GM18505 (cell line): ENCODE results near the gene EXOC4.

Source experiments
- ATAC-seq: cut with Tn5 transposase; IDR thresholded peaks from one replicate; pipeline ENCODE4 v1.9.1; 2021; ENCODE audit not compliant: unreplicated experiment
- POLR2A ChIP-seq: IDR thresholded peaks from 4 replicates; pipeline ENCODE4 v1.6.1; 2011; ENCODE audit warnings: borderline replicate concordance; ENCODE audit not compliant: insufficient read depth, insufficient read length; ENCODE audit errors: extremely low read depth

The EXOC4 gene

DNA sequence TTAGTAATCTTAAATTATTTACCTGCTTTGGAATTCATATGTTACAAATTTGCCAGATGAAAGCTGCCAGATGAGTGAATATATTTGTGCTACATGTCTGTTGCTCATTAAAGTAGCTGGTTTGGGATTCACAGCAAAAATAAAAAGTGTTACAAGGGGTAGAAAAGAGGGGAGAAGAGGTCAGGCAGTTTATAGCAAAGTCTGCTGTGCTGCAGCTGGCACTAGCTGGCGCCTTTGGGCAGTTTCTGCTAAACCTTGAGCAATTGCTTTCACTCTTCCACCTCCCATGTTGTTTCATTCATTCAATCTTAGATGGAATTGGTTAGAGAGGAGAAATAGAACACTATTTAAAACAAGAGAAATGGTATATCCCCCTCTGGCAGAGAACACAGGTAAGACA is 470.2 kb downstream of the EXOC4 start:
- ATAC-seq, result no peak
- no peak for TF ChIP-seq POLR2A

DNA sequence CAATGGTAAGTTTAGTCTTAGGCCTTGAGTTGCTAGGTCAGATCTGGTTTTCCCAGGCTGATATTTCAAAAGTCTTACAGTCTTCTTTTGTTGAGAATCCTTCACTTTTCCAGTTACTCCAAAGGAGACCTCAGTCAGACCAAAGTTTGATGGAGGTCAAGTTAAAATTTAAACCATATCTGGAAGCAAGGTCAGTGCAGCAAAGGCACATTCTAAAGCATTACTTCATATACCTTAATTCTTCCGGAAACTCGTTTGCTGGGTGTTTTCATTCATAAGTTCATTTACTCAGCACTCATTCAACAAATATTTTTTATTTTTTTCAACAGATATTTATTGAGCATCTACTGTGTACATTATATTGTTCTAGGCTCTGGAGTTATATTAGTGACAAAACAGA is 471.3 kb downstream of the EXOC4 start:
- ATAC-seq, result no peak
- TF ChIP-seq POLR2A, result no peak

DNA sequence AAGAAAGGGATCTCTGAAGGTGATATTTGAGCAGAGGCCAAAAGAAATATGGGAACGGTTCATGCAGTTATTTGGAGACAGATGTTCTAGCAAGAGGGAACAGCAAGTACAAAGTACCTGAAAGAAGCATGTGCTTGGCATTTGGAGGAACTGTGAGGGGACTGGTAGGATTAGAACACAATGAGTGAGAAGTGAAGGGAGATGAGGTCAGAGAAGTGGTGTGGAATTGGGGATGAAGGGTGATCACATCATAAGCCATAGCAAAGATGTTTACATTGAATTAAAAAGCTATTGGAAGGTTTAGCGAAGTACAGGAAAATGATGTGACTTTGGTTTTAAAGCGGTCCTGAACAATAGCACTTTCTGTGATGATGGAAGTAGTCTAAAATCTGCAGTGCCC is 471.8 kb downstream of the EXOC4 start:
- no peak for ATAC-seq
- no peak for TF ChIP-seq POLR2A

GRCh38 chr7:133727476-133728214 is 474.8 kb downstream of the EXOC4 start:
- no peak for TF ChIP-seq POLR2A
- no peak for ATAC-seq

GRCh38 chr7:133730360-133730759 is 477.5 kb downstream of the EXOC4 start:
- ATAC-seq, result no peak
- no peak for TF ChIP-seq POLR2A

DNA sequence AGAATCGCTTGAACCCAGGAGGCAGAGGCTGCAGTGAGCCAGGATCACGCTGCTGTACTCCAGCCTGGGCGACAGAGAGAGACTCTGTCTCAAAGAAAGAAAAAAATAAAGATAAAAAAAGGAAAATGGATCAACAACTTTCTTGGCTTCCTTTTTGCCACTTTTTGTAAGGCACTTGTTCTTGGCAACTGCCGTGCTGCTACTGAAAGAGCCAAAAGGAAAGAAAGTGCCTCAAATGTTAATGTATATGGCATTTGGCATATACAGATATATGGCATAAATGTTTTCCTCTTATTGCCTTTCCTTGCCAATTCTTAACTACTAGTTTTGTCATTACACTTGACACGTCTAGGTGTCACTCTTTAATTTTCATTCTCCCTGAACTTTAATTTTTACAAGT is 480.5 kb downstream of the EXOC4 start:
- no peak for ATAC-seq
- no peak for TF ChIP-seq POLR2A

- ATAC-seq, result no peak
- no peak for TF ChIP-seq POLR2A
Observed at GRCh38 chr7:133735222-133735621, 482.3 kb downstream of the EXOC4 start.

DNA sequence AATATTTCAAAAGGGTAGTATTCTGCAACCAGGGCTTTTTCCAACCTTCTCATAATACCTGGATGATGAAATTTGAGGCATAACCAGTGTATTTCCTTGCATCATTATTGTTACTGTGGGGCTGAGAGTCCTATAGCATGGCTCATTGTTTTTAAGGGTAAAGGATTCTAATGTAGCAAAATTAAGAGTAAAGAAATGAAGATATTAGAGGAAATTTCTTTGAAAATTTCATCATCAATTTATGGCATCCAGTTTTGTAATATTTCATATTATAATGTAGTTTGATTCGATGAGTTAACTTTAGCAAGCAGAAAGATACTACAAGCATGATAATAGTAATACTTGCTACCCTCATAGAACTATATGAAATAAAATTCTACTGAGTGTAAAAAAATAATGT is 486.9 kb downstream of the EXOC4 start:
- ATAC-seq, result no peak

DNA sequence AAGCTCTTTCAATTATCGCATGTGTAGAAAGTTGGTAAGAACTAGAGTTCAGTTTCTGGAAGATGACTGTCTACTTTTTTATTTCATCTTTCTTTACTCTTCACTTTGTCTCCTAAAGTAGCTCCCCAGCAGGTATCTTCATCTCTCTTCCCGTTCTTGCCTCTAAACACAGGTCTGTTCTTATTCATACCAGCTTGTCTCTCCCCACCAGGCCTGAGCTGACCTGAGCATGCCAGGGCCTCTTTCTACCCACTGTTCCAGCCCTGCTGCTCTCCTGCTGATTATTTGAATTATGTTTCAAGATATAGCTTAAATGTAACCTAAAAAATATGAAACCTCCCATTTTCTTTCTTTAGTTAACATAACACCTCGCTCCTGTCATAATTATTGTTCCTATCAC is 488.2 kb downstream of the EXOC4 start:
- TF ChIP-seq POLR2A, result no peak
- no peak for ATAC-seq

More for the DNA sequence above, 486.9 kb downstream of the EXOC4 start:
- TF ChIP-seq POLR2A, result no peak

DNA sequence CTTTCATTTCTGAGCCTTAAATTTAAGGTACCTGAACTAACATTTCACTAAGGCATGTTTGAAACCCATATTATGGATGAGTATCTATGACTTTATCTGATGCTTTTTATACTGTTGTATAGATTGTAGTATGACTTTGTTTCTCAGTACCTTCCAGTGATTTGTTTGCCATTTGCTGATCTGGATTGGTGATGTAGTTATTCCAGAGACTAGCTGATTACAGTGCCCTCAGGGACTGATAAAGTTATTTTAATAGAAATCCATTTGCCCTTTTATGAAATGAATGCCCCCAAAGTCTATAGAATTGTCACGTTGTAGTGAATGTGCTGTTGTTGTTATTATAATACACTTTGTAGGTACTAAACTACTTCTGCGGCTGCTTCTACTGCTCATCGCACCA is 488.8 kb downstream of the EXOC4 start:
- ATAC-seq, result no peak
- TF ChIP-seq POLR2A, result no peak

GRCh38 chr7:133742709-133743538 is 490.0 kb downstream of the EXOC4 start:
- TF ChIP-seq POLR2A, result no peak
- ATAC-seq, result no peak

DNA sequence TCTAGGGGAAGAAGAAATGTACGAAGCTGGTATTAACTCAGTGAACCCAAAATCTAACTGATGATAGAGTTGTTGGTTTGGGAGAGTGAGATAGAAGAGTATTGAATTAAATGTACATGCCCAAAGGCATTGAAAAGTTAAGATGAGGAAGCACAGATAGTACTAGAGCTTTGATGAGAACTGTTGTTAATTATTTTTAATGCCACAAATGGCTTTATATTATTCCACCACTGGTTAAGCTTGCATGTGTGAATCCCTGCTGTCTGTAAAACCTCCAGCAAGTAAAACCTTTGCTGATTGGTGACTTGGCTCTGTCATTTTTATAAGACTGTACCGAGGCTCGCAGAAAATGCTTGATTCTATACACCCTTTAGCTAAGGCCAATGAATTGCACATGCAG is 491.6 kb downstream of the EXOC4 start:
- no peak for TF ChIP-seq POLR2A
- no peak for ATAC-seq

- no peak for TF ChIP-seq POLR2A
- ATAC-seq, result no peak
Observed at GRCh38 chr7:133746305-133746704, 493.4 kb downstream of the EXOC4 start.

GRCh38 chr7:133746847-133747246 is 494.0 kb downstream of the EXOC4 start:
- no peak for TF ChIP-seq POLR2A
- no peak for ATAC-seq
